ENCODE measurements around the gene PAX2.

PAX2 gene

GRCh38 chr10:100761191-100761590 lies 15.8 kb downstream of the PAX2 start:
- no peak for DNase-seq

GRCh38 chr10:100763043-100763747 lies 17.8 kb downstream of the PAX2 start:
- no peak for DNase-seq

- no peak for DNase-seq
Measured at GRCh38 chr10:100766693-100767421, 21.5 kb downstream of the PAX2 start.

- no peak for DNase-seq
Measured at GRCh38 chr10:100767422-100767775, 22.0 kb downstream of the PAX2 start.

GRCh38 chr10:100769481-100769880 lies 24.1 kb downstream of the PAX2 start:
- no peak for DNase-seq

GRCh38 chr10:100773646-100774045 lies 28.3 kb downstream of the PAX2 start:
- DNase-seq = no peak

GRCh38 chr10:100774223-100774622 lies 28.8 kb downstream of the PAX2 start:
- no peak for DNase-seq

- no peak for DNase-seq
Measured at GRCh38 chr10:100774876-100775275, 29.5 kb downstream of the PAX2 start.

- DNase-seq = no peak
Measured at GRCh38 chr10:100775386-100775785, 30.0 kb downstream of the PAX2 start.

- no peak for DNase-seq
Measured at GRCh38 chr10:100775871-100776270, 30.5 kb downstream of the PAX2 start.

- DNase-seq = no peak
Measured at GRCh38 chr10:100776671-100777070, 31.3 kb downstream of the PAX2 start.

- no peak for DNase-seq
Measured at GRCh38 chr10:100779329-100779728, 33.9 kb downstream of the PAX2 start.

- no peak for DNase-seq
Measured at GRCh38 chr10:100780324-100780723, 34.9 kb downstream of the PAX2 start.

GRCh38 chr10:100781145-100781665 lies 35.8 kb downstream of the PAX2 start:
- DNase-seq = no peak

GRCh38 chr10:100782461-100783244 lies 37.3 kb downstream of the PAX2 start:
- no peak for DNase-seq

GRCh38 chr10:100784126-100784525 lies 38.7 kb downstream of the PAX2 start:
- DNase-seq = no peak

GRCh38 chr10:100786591-100786990 lies 41.2 kb downstream of the PAX2 start:
- DNase-seq = no peak

- DNase-seq = no peak
Measured at GRCh38 chr10:100788002-100788903, 42.9 kb downstream of the PAX2 start.

- DNase-seq = no peak
Measured at GRCh38 chr10:100790761-100791208, 45.4 kb downstream of the PAX2 start.

GRCh38 chr10:100791369-100792058 lies 46.1 kb downstream of the PAX2 start:
- DNase-seq = no peak

GRCh38 chr10:100792574-100792973 lies 47.2 kb downstream of the PAX2 start:
- DNase-seq = no peak

GRCh38 chr10:100793055-100793454 lies 47.7 kb downstream of the PAX2 start:
- no peak for DNase-seq
